H1 (cell line): ENCODE results near the gene TEDC1. TPM values are rescaled to one million over a fixed set of nuclear protein-coding genes. Genes with fewer than 3 reads are reported as not detected.

Experiments used
- CTCF ChIA-PET: fragments of 300-600 bp; sonication (Branson Sonifier 250); formaldehyde crosslinking; loops from one replicate; lab custom pipeline; 2021; ENCODE audit not compliant: partially characterized antibody; lab: Charles Lee
- POLR2A ChIA-PET: fragments of 300-600 bp; sonication (Branson Sonifier 250); formaldehyde crosslinking; loops from one replicate; lab custom pipeline; 2021; ENCODE audit warnings: inconsistent platforms; ENCODE audit not compliant: partially characterized antibody; lab: Charles Lee
- DNase-seq, 2 experiments: peaks; one replicate each; pipeline versions ENCODE4 v3.0.0 to v3.0.0-alpha.2; 2010 to 2022; ENCODE audit warnings: low spot score in 2 of 2, low read depth in 1 of 2, mixed read lengths in 1 of 2
- FAIRE-seq: peaks from 2 replicates; lab custom pipeline; 2011; peaks lifted over from hg19 to GRCh38; lab: Jason Lieb, UNC
- H2AFZ ChIP-seq: 2 replicates; pipeline ENCODE4 v1.8.1; 2012; ENCODE audit warnings: low read length, inconsistent platforms
- H2AK5ac ChIP-seq: 2 replicates; pipeline ENCODE4 v1.6.1; 2013; ENCODE audit warnings: low read depth, low read length
- H2BK120ac ChIP-seq: replicated peaks from 2 replicates; pipeline ENCODE3; 2013; ENCODE audit warnings: low read depth, low read length, inconsistent platforms
- H2BK12ac ChIP-seq: 2 replicates; pipeline ENCODE4 v1.6.1; 2013; ENCODE audit warnings: low read depth, low read length
- H2BK15ac ChIP-seq: 2 replicates; pipeline ENCODE4 v1.6.1; 2013; ENCODE audit warnings: low read length
- H2BK20ac ChIP-seq: 2 replicates; pipeline ENCODE4 v1.6.1; 2013; ENCODE audit warnings: low read length
- H2BK5ac ChIP-seq: 2 replicates; pipeline ENCODE4 v1.6.1; 2013; ENCODE audit warnings: low read depth, low read length
- H3K14ac ChIP-seq: 2 replicates; pipeline ENCODE4 v1.6.1; 2013; ENCODE audit warnings: inconsistent platforms; ENCODE audit not compliant: insufficient read length
- H3K18ac ChIP-seq: 2 replicates; pipeline ENCODE4 v1.6.1; 2013; ENCODE audit warnings: low read length; ENCODE audit errors: extremely low read depth
- H3K23ac ChIP-seq: 2 replicates; pipeline ENCODE4 v1.6.1; 2013; ENCODE audit warnings: inconsistent platforms; ENCODE audit not compliant: insufficient read length
- H3K23me2 ChIP-seq: 2 replicates; pipeline ENCODE4 v1.6.1; 2013; ENCODE audit warnings: low read depth, low read length
- H3K27ac ChIP-seq: 2 replicates; pipeline ENCODE4 v1.6.1; 2011; ENCODE audit warnings: low read depth, low read length, inconsistent platforms
- H3K27me3 ChIP-seq, 4 experiments: replicated peaks in 1 of 4; 1 replicate in 1 of 4; 2 replicates in 3 of 4; pipeline versions ENCODE4 v1.6.1 to v1.8.1; 2011 to 2013; ENCODE audit warnings: low read length in 3 of 4, mild to moderate bottlenecking in 3 of 4, inconsistent platforms in 2 of 4, mixed read lengths in 2 of 4, moderate library complexity in 1 of 4; ENCODE audit not compliant: control insufficient read depth in 3 of 4, insufficient read depth in 3 of 4; ENCODE audit errors: extremely low read depth in 1 of 4
- H3K36me3 ChIP-seq, 4 experiments: 2 replicates each; pipeline versions ENCODE4 v1.6.1 to v1.8.1; 2011 to 2013; ENCODE audit warnings: mild to moderate bottlenecking in 4 of 4, low read length in 3 of 4, moderate library complexity in 2 of 4, control low read depth in 1 of 4, inconsistent platforms in 1 of 4; ENCODE audit not compliant: insufficient read depth in 4 of 4, control insufficient read depth in 2 of 4
- H3K4ac ChIP-seq: replicated peaks from 2 replicates; pipeline ENCODE3; 2013; ENCODE audit warnings: low read length, low read depth, mixed read lengths, inconsistent platforms; ENCODE audit not compliant: insufficient read length
- H3K4me1 ChIP-seq, 4 experiments: replicated peaks in 1 of 4; 1 replicate in 1 of 4; 2 replicates in 3 of 4; pipeline versions ENCODE4 v1.6.1 to v1.8.1; 2011 to 2013; ENCODE audit warnings: low read length in 3 of 4, inconsistent platforms in 2 of 4, mixed read lengths in 1 of 4; ENCODE audit not compliant: insufficient read depth in 4 of 4, control insufficient read depth in 3 of 4
- H3K4me2 ChIP-seq, 2 experiments: 2 replicates each; pipeline versions ENCODE4 v1.6.1 to v1.8.1; 2011 to 2013; ENCODE audit warnings: low read depth in 2 of 2, low read length in 2 of 2, control low read depth in 1 of 2, inconsistent platforms in 1 of 2, mild to moderate bottlenecking in 1 of 2; ENCODE audit not compliant: insufficient read depth in 1 of 2
- H3K4me3 ChIP-seq, 4 experiments: fragments of 200-600, 300-600 bp in 1 of 4; sonication (generic), shearing (Covaris generic), sonication (Bioruptor Twin) in 1 of 4; 2 replicates each; pipeline versions ENCODE4 v1.5.1 to v1.8.1; 2011 to 2016; ENCODE audit warnings: low read length in 4 of 4, low read depth in 3 of 4, control low read depth in 2 of 4, inconsistent platforms in 2 of 4, mild to moderate bottlenecking in 2 of 4, mixed read lengths in 1 of 4, moderate library complexity in 1 of 4; ENCODE audit not compliant: insufficient read depth in 2 of 4; ENCODE audit errors: extremely low read depth in 1 of 4
- H3K56ac ChIP-seq: replicated peaks from 2 replicates; pipeline ENCODE3; 2013; ENCODE audit warnings: low read depth, mild to moderate bottlenecking, mixed read lengths, low read length, inconsistent platforms; ENCODE audit not compliant: insufficient read length
- H3K79me1 ChIP-seq: 2 replicates; pipeline ENCODE4 v1.6.1; 2013; ENCODE audit warnings: low read depth, low read length, control low read depth
- H3K79me2 ChIP-seq, 2 experiments: 2 replicates each; pipeline versions ENCODE4 v1.6.1 to v1.8.1; 2012 to 2013; ENCODE audit warnings: low read length in 2 of 2, mild to moderate bottlenecking in 2 of 2, inconsistent platforms in 1 of 2; ENCODE audit not compliant: insufficient read depth in 2 of 2, control insufficient read depth in 1 of 2
- H3K9ac ChIP-seq, 4 experiments: replicated peaks in 1 of 4; 1 replicate in 1 of 4; 2 replicates in 3 of 4; pipeline versions ENCODE4 v1.6.1 to v1.8.1; 2011 to 2013; ENCODE audit warnings: low read depth in 3 of 4, low read length in 3 of 4, control low read depth in 2 of 4, mild to moderate bottlenecking in 2 of 4, moderate library complexity in 2 of 4, inconsistent platforms in 1 of 4; ENCODE audit errors: extremely low read depth in 1 of 4
- H3K9me3 ChIP-seq, 2 experiments: 2 replicates each; pipeline versions ENCODE4 v1.6.1 to v1.8.1; 2012 to 2013; ENCODE audit warnings: mild to moderate bottlenecking in 2 of 2, moderate library complexity in 2 of 2, control low read depth in 1 of 2, inconsistent platforms in 1 of 2, low read depth in 1 of 2, low read length in 1 of 2, mixed read lengths in 1 of 2; ENCODE audit not compliant: insufficient read depth in 2 of 2
- H4K20me1 ChIP-seq, 2 experiments: replicated peaks in 1 of 2; 2 replicates each; pipeline versions ENCODE3 to v1.8.1; 2011 to 2013; ENCODE audit warnings: inconsistent platforms in 2 of 2, low read length in 2 of 2, mild to moderate bottlenecking in 1 of 2; ENCODE audit not compliant: insufficient read depth in 2 of 2, control insufficient read depth in 1 of 2
- H4K5ac ChIP-seq: 2 replicates; pipeline ENCODE4 v1.6.1; 2013; ENCODE audit warnings: low read length, low read depth, mixed read lengths, inconsistent platforms; ENCODE audit not compliant: insufficient read length
- H4K8ac ChIP-seq: 2 replicates; pipeline ENCODE4 v1.8.0; 2013; ENCODE audit warnings: mild to moderate bottlenecking, moderate library complexity, low read length, inconsistent platforms; ENCODE audit not compliant: insufficient read depth; ENCODE audit errors: extremely low read depth
- H4K91ac ChIP-seq: replicated peaks from 2 replicates; pipeline ENCODE3; 2013; ENCODE audit warnings: low read length, mixed read lengths, inconsistent platforms; ENCODE audit not compliant: insufficient read length
- ATF3 ChIP-seq: IDR thresholded peaks from 2 replicates; pipeline ENCODE4 v1.6.1; 2011; ENCODE audit warnings: low read depth, mild to moderate bottlenecking, low read length; ENCODE audit not compliant: insufficient read depth
- CBX8 ChIP-seq: fragments of 300-800, 300-1000 bp; sonication (generic); IDR thresholded peaks from 2 replicates; pipeline ENCODE4 v1.7.1; 2016; ENCODE audit warnings: low read depth, low read length, borderline replicate concordance
- CEBPB ChIP-seq: IDR thresholded peaks from 2 replicates; pipeline ENCODE4 v1.6.1; 2012; ENCODE audit warnings: low read depth, low read length
- HDAC6 ChIP-seq: IDR thresholded peaks from one replicate; pipeline ENCODE4 v1.7.1; 2012; ENCODE audit warnings: low read depth, mild to moderate bottlenecking, inconsistent platforms, low read length, moderate library complexity
- JUN ChIP-seq: IDR thresholded peaks from 2 replicates; pipeline ENCODE4 v1.6.1; 2011; ENCODE audit warnings: low read depth, mild to moderate bottlenecking, improper control_type of control experiment, low read length
- NANOG ChIP-seq: IDR thresholded peaks from 2 replicates; pipeline ENCODE4 v1.6.1; 2011; ENCODE audit warnings: low read length, low read depth, mild to moderate bottlenecking, inconsistent platforms; ENCODE audit not compliant: insufficient read depth, poor library complexity, severe bottlenecking
- NRF1 ChIP-seq: IDR thresholded peaks from 2 replicates; pipeline ENCODE4 v1.6.1; 2011; ENCODE audit warnings: mild to moderate bottlenecking, low read depth, low read length, improper control_type of control experiment
- RNF2 ChIP-seq: fragments of 200-900, 300-1000 bp; sonication (generic); IDR thresholded peaks from 2 replicates; pipeline ENCODE4 v1.7.1; 2016; ENCODE audit warnings: borderline replicate concordance, low read depth, mild to moderate bottlenecking, antibody characterized with exemption, low read length; ENCODE audit not compliant: poor library complexity, severe bottlenecking; ENCODE audit errors: missing control alignments
- RXRA ChIP-seq: IDR thresholded peaks from 2 replicates; pipeline ENCODE4 v1.6.1; 2011; ENCODE audit warnings: low read depth, mild to moderate bottlenecking, low read length, moderate library complexity; ENCODE audit not compliant: insufficient read depth
- SRF ChIP-seq: IDR thresholded peaks from 2 replicates; pipeline ENCODE4 v1.6.1; 2011; ENCODE audit warnings: mild to moderate bottlenecking, low read depth, low read length, moderate library complexity
- TAF1 ChIP-seq: IDR thresholded peaks from 2 replicates; pipeline ENCODE4 v1.6.1; 2011; ENCODE audit warnings: mild to moderate bottlenecking, low read depth, low read length
- ZNF274 ChIP-seq: IDR thresholded peaks from 2 replicates; pipeline ENCODE4 v1.7.0; 2012; ENCODE audit warnings: low read length, borderline replicate concordance; ENCODE audit errors: extremely low read depth
- WGBS, 2 experiments: shearing (Covaris generic) in 1 of 2; methylation state at CpG; one replicate each; pipeline versions ENCODE4 v1.1.6 to v1.1.7; 2013 to 2015; ENCODE audit warnings: low lambda C conversion rate in 2 of 2, mixed read lengths in 2 of 2, inconsistent platforms in 1 of 2, low coverage in 1 of 2, missing lambda C conversion rate in 1 of 2; ENCODE audit not compliant: insufficient replicate concordance in 2 of 2, insufficient coverage in 1 of 2, insufficient read length in 1 of 2; ENCODE audit errors: extremely low coverage in 1 of 2, missing lambda C conversion rate in 1 of 2; 5-methylcytosine and 5-hydroxymethylcytosine counted together
- polyA plus RNA-seq, 7 experiments: library from polyadenylated mRNA; depleted of rRNA in 3 of 7; stranded (reverse) in 5 of 7; unstranded in 2 of 7; fragments of >200 nt in 5 of 7; fragments of 200-250 nt in 2 of 7; gene quantifications; 1 replicate in 5 of 7; 2 replicates in 1 of 7; 4 replicates in 1 of 7; pipeline versions ENCODE4 v1.2.1 to v1.2.3, GENCODE V29; 2011 to 2013; ENCODE audit warnings: missing spikeins in 2 of 7, mixed read lengths in 2 of 7
- total RNA-seq: library from RNA; stranded (reverse); fragmentation: NEBNext Ultra II Directional; extraction: Animal tissue kit (Norgen Biotek cat#: 25700); gene quantifications from 2 replicates; pipeline ENCODE4 v1.2.1, GENCODE V29; 2021
- TF ChIP-seq, protein P1 (sequence below): IDR thresholded peaks from 2 replicates; pipeline ENCODE4 v1.6.1; 2012; ENCODE audit warnings: inconsistent platforms

The TEDC1 gene
- total and polyA plus RNA-seq, 2 of the 8 experiments (the other 6 are each of a cell fraction or from before 2014, with no cell fraction given): 5.6 to 14.8 TPM

- CTCF ChIA-PET: interaction anchor here (0.5 to 0.9 kb wide), 3 partner anchors 108 to 1751 kb away, joined by 3 to 4 read pairs (median 3); no protein-coding TSS in a partner anchor
- FAIRE-seq: no peak
- TF ChIP-seq ZNF274: no peak
- no peak for TF ChIP-seq RNF2
- TF ChIP-seq, protein P1, sequence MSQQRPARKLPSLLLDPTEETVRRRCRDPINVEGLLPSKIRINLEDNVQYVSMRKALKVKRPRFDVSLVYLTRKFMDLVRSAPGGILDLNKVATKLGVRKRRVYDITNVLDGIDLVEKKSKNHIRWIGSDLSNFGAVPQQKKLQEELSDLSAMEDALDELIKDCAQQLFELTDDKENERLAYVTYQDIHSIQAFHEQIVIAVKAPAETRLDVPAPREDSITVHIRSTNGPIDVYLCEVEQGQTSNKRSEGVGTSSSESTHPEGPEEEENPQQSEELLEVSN: no peak
- no peak for TF ChIP-seq NRF1
- no peak for TF ChIP-seq SRF
- no peak for TF ChIP-seq RXRA
- TF ChIP-seq TAF1: no peak
- no peak for TF ChIP-seq NANOG
- TF ChIP-seq HDAC6: no peak
- TF ChIP-seq JUN: no peak
- TF ChIP-seq CEBPB: no peak
- TF ChIP-seq ATF3: no peak
- no peak for TF ChIP-seq CBX8
Measured at GRCh38 chr14:105536051-105536450, 45.0 kb downstream of the TEDC1 start.

More at GRCh38 chr14:105536051-105536450, 45.0 kb downstream of the TEDC1 start:
- H2BK20ac ChIP-seq: no peak overlapping the region
- no peak overlapping the region for H2BK120ac ChIP-seq
- H3K27ac ChIP-seq: no peak overlapping the region
- H3K4me1 ChIP-seq: no peaks in the 10 kb centered on the region
- no peaks in the 10 kb centered on the region for H3K79me2 ChIP-seq
- no peaks in the 10 kb centered on the region for H3K23me2 ChIP-seq
- no peak overlapping the region for H3K4me3 ChIP-seq
- no peak overlapping the region for H3K18ac ChIP-seq
- H2BK5ac ChIP-seq: no peak overlapping the region
- no peak overlapping the region for H3K23ac ChIP-seq
- no peaks in the 10 kb centered on the region for H3K79me1 ChIP-seq
- no peak overlapping the region for H4K5ac ChIP-seq
- H4K91ac ChIP-seq: no peak overlapping the region
- H3K36me3 ChIP-seq: no peaks in the 10 kb centered on the region
- H2AFZ ChIP-seq: no peak overlapping the region
- POLR2A ChIA-PET: no interaction called here
- H3K9ac ChIP-seq: no peak overlapping the region
- no peak overlapping the region for H2AK5ac ChIP-seq
- H3K56ac ChIP-seq: no peak overlapping the region
- H4K8ac ChIP-seq: no peak overlapping the region
- no peak overlapping the region for H3K4me2 ChIP-seq
- no peak for DNase-seq
- peaks cover 13 to 89% of the 10 kb centered on the region in 2 experiments; a peak in 3 of 4 replicates for H3K9me3 ChIP-seq
- no peak overlapping the region for H3K14ac ChIP-seq
- H2BK12ac ChIP-seq: no peak overlapping the region
- no peak overlapping the region for H3K4ac ChIP-seq
- 84% methylated on average over 7 of the region's 7 CpGs; no CpG with 5 or more reads in 1 of the 2 experiments for WGBS, 2 experiments
- H3K27me3 ChIP-seq: no peaks in the 10 kb centered on the region; a peak in 1 of 7 replicates
- H2BK15ac ChIP-seq: no peak overlapping the region
- no peaks in the 10 kb centered on the region for H4K20me1 ChIP-seq
